Measurements from ENCODE around the gene EIF1B.

EIF1B gene

GRCh38 chr3:40309925-40310695 is 603 bp downstream of the EIF1B start:
- DNase-seq = no peak

DNA sequence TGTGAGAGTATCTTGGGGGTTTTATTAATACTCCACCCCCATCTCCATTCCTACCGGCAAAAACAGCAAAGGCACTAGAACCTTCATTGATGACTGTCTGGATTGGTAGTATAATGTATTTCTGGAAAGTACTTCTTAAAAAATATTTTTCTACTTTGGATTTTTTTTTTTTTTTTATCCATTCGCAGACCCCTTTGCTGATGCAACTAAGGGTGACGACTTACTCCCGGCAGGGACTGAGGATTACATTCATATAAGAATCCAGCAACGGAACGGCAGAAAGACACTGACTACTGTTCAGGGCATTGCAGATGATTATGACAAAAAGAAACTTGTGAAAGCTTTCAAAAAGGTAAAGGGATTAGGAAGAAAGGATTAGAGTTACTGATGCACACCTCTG is 1.2 kb downstream of the EIF1B start:
- DNase-seq = no peak

GRCh38 chr3:40312661-40313226 is 3.2 kb downstream of the EIF1B start:
- DNase-seq = no peak

GRCh38 chr3:40313975-40314860 is 4.7 kb downstream of the EIF1B start:
- DNase-seq = no peak

DNA sequence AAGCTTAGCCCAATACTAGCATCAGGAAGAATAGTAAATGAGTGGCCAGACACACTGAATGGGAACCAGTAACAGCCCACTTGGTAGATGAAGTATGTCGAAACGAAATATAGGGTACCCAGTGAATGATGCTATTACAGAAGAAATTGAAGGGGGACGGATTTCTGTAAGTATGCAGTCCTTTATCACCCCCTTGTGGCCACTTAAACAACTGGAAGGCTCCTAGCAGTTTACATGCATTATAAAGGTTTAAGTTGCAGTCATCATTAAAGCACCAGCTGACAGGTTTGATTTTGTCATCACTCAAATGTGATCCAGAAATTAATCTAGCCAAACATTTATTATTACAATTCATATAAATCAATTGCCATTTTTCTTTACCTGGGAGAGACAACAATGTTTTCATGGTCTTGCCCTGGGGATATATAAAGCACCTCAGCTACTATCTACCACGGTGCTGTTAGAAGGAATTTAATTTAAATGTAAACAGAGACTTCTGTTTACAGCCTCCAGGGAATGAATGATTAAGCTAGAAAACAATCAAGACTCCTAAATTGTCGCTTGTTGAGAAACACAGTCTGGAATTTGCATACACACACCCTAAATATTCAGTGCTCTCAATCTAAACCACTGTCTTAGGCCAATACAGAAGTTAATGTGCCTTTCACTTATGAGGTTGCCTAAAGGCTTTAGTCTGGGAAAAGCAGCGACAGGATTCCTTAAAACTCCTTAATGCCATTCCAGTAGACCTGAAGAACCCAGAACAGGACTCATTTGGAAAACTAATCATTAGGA is 7.8 kb downstream of the EIF1B start:
- DNase-seq = no peak

DNA sequence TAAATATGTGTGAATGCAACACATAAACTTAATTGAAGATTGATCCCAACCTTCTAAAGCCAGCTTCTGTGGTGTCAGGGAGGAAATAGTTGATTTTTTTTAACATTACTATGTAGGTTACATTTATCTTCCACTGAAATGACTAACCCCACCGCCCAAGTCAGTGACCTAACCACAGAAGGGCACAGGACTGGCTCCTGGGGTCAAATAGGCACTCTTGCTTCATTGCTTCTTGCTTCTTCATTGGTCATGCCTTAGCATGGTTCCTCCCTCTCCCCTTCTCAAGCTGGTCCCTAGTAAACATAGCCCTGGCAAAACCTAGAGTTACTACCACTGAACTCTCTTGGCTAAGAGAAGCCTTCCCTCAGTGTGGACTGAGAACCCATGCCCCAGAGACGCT is 12.3 kb downstream of the EIF1B start:
- no peak for DNase-seq

GRCh38 chr3:40323946-40324345 is 14.4 kb downstream of the EIF1B start:
- no peak for DNase-seq

GRCh38 chr3:40324621-40325020 is 15.1 kb downstream of the EIF1B start:
- DNase-seq = no peak

- no peak for DNase-seq
Measured at GRCh38 chr3:40325465-40325864, 16.0 kb downstream of the EIF1B start.

DNA sequence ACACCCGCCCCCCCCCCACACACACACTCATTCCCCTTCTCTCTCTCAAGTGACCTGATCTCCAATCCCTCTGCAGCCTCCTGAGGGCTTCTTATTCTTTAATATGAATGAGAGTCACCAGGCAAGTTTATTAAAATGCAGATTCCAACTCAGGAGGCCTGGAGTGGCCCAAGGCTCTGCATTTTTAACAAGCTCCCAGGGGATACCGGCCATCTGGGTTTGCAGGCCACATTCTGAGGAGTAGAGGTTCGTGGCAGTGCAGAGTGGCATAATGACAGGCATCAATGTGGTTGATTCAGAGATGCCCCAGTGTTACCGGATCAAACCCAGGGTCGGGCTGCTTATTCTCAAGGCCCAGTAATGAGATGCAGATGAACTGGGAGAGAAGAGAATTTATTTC is 18.9 kb downstream of the EIF1B start:
- no peak for DNase-seq

- no peak for DNase-seq
Measured at GRCh38 chr3:40329071-40329470, 19.6 kb downstream of the EIF1B start.

GRCh38 chr3:40332684-40333083 is 23.2 kb downstream of the EIF1B start:
- DNase-seq = no peak

DNA sequence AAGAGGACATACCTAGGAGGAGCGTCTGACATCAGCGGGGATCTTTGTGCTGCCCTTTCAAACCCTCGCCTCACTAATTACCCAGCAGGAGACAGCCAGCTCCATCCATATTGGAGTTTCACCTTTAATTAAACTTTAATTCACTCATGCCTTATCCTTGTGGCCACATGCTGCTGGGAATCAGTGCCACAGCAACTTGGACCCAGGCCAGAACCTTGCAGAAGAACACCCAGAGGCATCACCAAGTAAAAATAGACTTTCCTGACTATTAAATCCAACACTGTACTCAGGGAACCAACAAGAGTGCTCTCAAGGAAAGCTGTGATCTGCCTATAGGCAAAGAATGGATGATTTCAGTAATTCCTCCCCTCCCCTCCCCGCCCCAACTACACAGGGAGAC is 23.9 kb downstream of the EIF1B start:
- no peak for DNase-seq

DNA sequence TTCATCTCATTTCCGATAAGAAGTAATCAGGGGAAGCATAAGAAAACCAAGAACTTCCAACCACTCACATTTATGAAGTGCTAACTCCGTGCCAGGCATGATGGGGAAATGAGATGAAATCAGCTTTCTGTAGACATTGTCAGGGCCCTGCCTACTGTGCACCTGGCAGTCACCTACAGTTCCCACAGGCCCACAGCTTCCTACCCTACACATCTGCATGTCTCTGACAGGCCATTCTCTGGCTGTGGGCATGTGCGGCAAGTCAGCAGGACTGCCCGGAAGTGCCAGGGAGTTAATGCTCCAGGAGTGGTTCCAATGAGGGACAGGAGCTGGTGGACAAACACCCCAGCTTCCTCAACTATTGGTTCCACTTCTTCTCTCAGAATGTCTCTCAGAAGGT is 24.3 kb downstream of the EIF1B start:
- DNase-seq = no peak

GRCh38 chr3:40336101-40336500 is 26.6 kb downstream of the EIF1B start:
- DNase-seq = no peak

- no peak for DNase-seq
Measured at GRCh38 chr3:40336511-40337135, 27.1 kb downstream of the EIF1B start.

DNA sequence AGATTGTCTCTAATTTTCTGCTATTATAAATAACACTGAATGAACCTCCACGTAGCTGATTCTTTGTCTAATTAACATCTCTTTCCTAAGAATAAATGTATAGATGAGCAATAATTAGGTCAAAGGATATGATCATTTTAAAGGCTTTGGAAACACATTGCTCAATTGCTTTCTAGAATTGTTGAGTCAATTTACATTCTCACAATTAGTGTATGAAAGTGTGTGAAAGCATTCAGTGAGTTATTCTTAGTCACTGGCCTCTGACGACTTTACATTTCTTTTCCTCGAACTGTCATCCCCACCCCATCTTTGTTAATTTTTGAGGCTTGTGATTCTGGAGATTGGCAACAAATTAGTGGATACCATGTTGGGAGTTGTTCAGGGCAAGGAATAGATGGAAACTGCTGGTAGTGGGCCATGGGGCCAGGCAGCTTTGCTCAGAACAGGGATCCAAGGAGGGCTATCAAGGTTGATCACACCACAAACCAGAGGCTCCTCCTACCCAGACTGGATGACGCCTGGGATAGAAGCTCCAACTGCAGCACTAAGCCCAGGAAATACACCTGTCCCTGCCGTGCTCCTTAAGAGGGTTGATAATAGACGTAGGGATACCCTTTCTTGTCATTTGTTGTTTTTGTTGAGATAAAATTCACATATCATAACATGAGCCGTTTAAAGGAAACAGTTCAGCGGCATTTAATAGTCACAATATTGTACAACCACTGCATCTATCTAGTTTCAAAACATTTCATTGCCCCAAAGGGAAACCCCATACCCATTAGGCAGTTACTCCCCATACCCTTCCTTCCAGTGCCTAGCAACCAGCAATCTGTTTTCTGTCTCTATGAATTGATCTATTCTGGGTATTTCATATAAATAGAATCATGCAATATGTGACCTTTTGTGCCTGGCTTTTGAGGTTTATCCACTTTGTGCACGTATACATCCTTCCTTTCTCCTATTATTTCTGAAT is 27.9 kb downstream of the EIF1B start:
- DNase-seq = no peak

DNA sequence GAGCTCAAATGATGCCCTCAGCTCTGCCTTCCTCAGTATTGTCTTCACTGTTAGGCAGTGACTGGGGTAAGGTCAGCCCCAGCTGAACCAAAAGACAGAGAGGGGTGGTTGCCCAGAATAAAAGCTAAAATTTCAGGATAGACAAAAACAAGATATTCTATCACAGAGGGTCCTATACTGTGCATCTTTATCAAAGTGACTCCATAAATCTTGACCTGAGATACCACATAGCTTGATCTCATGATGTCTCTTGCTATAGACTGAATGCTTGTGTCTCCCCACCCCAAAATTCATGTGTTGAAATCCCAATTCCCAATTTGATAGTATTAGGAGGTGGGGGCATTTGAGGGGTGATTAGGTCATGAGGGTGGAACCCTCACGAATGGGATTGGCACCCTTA is 30.4 kb downstream of the EIF1B start:
- no peak for DNase-seq

- no peak for DNase-seq
Measured at GRCh38 chr3:40340541-40341170, 31.1 kb downstream of the EIF1B start.

GRCh38 chr3:40341671-40342070 is 32.2 kb downstream of the EIF1B start:
- DNase-seq = no peak

DNA sequence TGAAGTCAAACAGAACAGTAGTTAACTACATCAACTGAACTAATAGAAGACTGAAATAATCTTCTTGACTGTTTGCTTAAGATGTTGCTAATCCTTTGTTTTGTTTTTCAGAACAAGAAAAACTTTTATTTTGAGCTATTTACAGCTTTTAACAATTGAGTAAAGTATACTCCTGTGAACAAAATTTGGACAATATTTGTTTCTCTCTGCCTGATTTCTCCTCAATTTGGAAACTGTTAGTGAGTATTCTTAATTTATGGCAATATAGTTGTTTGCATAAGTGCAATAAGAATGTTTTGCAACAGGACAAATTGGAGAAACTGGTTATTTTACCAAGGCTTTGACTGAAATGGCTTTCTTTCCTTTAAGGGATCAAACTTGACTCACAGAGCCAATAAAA is 41.0 kb downstream of the EIF1B start:
- no peak for DNase-seq
